ENCODE measurements around the gene ACP7.

GRCh38 chr19:39157275-39157996 is 73.3 kb downstream of the ACP7 start:
- no peak for TF ChIP-seq PBX3 (IDR thresholded peaks at IDR 0.05)
- no peak for TF ChIP-seq BCL3 (IDR thresholded peaks at IDR 0.05)
- TF ChIP-seq ELK1 (IDR thresholded peaks at IDR 0.05; ENCODE audit: low read depth, low read length), result no peak
- no peak for TF ChIP-seq POLR2A (IDR thresholded peaks at IDR 0.05; ENCODE audit: low read length)
- no peak for TF ChIP-seq RAD21 (conservative IDR thresholded peaks at IDR 0.05 in 1 of 2, IDR thresholded peaks at IDR 0.05 in 1 of 2)
- no peak for TF ChIP-seq CTCF (IDR thresholded peaks at IDR 0.05)
- no peak for TF ChIP-seq JUN (IDR thresholded peaks at IDR 0.05)
- no peak for TF ChIP-seq KDM5A (IDR thresholded peaks at IDR 0.05)
- TF ChIP-seq USF2 (IDR thresholded peaks at IDR 0.05), result no peak
- TF ChIP-seq ZC3H11A (IDR thresholded peaks at IDR 0.05), result no peak

Data from A549 (cell line).